ENCODE data around the gene TMEM232. TPM values are rescaled to one million over a fixed set of nuclear protein-coding genes. Genes with fewer than 3 reads are reported as not detected.
"Not testable (repeated sequence)": the region's sequence is repeated elsewhere in the genome, so short reads cannot be mapped to it uniquely, and the experiment has no call there.

Gene TMEM232
- total RNA-seq, 2 experiments from 2014 or later: 1.5 to 2.9 TPM

DNA sequence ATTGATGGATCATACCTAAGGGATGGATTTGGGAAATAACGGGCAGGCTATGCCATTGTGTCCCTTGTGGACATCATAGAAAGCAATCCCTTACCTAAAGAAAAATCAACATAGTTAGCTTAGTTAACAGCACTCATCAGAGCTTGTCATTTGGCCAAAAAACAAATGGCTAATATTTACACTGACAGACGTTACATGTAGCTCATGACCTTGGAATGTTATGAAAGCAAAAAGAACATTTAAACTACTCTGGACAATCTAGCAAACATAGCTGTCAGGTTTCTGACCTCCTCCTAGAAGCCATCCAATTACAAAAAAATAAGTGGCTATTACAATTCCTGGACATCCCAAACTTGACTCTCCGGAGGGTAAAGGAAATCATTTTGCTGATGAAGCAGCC, 23.8 kb downstream of the TMEM232 start:
- ChIA-PET CTCF (ENCODE audit: unreplicated experiment) (no interaction called here), POLR2A (interaction anchor here (0.5 to 1.5 kb wide), 3 partner anchors 13 to 240 kb away, joined by 3 to 8 read pairs (median 3); no protein-coding TSS in a partner anchor)
- Histone ChIP-seq H3K9me2 (ENCODE audit: insufficient read depth, low read length) (no peaks in the 10 kb centered on the region), H3K36me3 (ENCODE audit: insufficient read depth, low read length) (no peaks in the 10 kb centered on the region), H2AFZ (ENCODE audit: low read length) (no peak overlapping the region), H3K4me2 (ENCODE audit: low read length) (no peak overlapping the region), H3K4me3 (ENCODE audit: low read depth, low read length, poor library complexity, severe bottlenecking) (no peak overlapping the region), H3K4me1 (ENCODE audit: insufficient read depth, low read length, poor library complexity, severe bottlenecking) (no peaks in the 10 kb centered on the region), H3K27ac (ENCODE audit: low read depth, low read length, poor library complexity, severe bottlenecking) (no peak overlapping the region), H4K20me1 (ENCODE audit: insufficient read depth, low read length) (no peaks in the 10 kb centered on the region), H3K9me3 (ENCODE audit: low read length) (no peaks in the 10 kb centered on the region), H3K79me2 (ENCODE audit: insufficient read depth, low read depth, low read length) (no peaks in the 10 kb centered on the region)
- TF ChIP-seq, protein P1, sequence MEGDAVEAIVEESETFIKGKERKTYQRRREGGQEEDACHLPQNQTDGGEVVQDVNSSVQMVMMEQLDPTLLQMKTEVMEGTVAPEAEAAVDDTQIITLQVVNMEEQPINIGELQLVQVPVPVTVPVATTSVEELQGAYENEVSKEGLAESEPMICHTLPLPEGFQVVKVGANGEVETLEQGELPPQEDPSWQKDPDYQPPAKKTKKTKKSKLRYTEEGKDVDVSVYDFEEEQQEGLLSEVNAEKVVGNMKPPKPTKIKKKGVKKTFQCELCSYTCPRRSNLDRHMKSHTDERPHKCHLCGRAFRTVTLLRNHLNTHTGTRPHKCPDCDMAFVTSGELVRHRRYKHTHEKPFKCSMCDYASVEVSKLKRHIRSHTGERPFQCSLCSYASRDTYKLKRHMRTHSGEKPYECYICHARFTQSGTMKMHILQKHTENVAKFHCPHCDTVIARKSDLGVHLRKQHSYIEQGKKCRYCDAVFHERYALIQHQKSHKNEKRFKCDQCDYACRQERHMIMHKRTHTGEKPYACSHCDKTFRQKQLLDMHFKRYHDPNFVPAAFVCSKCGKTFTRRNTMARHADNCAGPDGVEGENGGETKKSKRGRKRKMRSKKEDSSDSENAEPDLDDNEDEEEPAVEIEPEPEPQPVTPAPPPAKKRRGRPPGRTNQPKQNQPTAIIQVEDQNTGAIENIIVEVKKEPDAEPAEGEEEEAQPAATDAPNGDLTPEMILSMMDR (conservative IDR thresholded peaks at IDR 0.05; ENCODE audit: low read length): no peak
- TF ChIP-seq EZH2phosphoT487 (IDR thresholded peaks at IDR 0.05; ENCODE audit: borderline replicate concordance, low read depth, low read length): no peak
- BruUV-seq (replicated peaks): no TSS peak
- intact Hi-C loops (cut with micrococcal nuclease; ENCODE audit: unreplicated experiment): no loop called here
- no peak for DNase-seq (ENCODE audit: low spot score)

DNA sequence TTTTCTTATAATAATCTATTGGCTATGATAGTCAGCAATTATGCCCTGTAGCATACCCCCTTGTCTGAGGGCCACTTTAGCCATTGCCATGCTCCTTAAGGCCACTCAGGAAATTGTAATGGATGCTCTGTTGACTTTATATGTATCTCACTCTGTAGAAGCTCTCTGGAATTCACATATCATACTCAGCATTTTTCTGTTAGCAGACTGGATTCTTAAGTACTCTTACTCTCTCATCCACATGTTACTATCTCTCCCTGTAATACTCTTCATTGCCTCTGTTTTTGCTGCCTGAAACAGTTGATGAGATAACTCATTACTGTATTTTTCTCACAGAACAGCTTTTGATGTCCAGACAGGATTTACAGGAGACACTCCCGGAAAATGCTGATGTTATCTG, 24.2 kb downstream of the TMEM232 start:
- Histone ChIP-seq H4K20me1 (ENCODE audit: insufficient read depth, low read length) (no peaks in the 10 kb centered on the region), H3K27ac (ENCODE audit: low read depth, low read length, poor library complexity, severe bottlenecking) (no peak overlapping the region), H3K4me3 (ENCODE audit: low read depth, low read length, poor library complexity, severe bottlenecking) (no peak overlapping the region), H3K9me3 (ENCODE audit: low read length) (no peaks in the 10 kb centered on the region), H3K79me2 (ENCODE audit: insufficient read depth, low read depth, low read length) (no peaks in the 10 kb centered on the region), H2AFZ (ENCODE audit: low read length) (no peak overlapping the region), H3K36me3 (ENCODE audit: insufficient read depth, low read length) (no peaks in the 10 kb centered on the region), H3K4me1 (ENCODE audit: insufficient read depth, low read length, poor library complexity, severe bottlenecking) (no peaks in the 10 kb centered on the region), H3K4me2 (ENCODE audit: low read length) (no peak overlapping the region), H3K9me2 (ENCODE audit: insufficient read depth, low read length) (no peaks in the 10 kb centered on the region)
- no peak for DNase-seq (ENCODE audit: low spot score)
- POLR2A ChIA-PET: interaction anchor here (1.5 kb wide), 1 partner anchor 13 kb away, joined by 8 read pairs; no protein-coding TSS in a partner anchor
- no peak for TF ChIP-seq EZH2phosphoT487 (IDR thresholded peaks at IDR 0.05; ENCODE audit: borderline replicate concordance, low read depth, low read length)
- TF ChIP-seq, protein P1 (conservative IDR thresholded peaks at IDR 0.05; ENCODE audit: low read length): no peak
- CTCF ChIA-PET (ENCODE audit: unreplicated experiment): interaction anchor here (0.6 kb wide), 1 partner anchor 11 kb away, joined by 3 read pairs; no protein-coding TSS in a partner anchor
- BruUV-seq (replicated peaks): no TSS peak
- intact Hi-C loops (cut with micrococcal nuclease; ENCODE audit: unreplicated experiment): no loop called here

DNA sequence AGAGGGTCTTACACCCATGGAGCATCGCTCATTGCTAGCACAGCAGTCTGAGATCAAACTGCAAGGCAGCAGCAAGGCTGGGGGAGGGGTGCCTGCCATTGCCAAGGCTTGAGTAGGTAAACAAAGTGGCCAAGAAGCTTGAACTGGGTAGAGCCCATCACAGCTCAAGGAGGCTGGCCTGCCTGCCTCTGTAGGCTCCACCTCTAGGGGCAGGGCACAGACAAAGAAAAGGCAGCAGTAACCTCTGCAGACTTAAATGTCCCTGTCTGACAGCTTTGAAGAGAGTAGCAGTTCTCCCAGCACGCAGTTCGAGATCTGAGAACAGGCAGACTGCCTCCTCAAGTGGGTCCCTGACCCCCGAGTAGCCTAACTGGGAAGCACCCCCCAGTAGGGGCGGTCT, 33.8 kb downstream of the TMEM232 start:
- DNase-seq (ENCODE audit: low spot score); H3K9me2 ChIP-seq (ENCODE audit: insufficient read depth, low read length); CTCF ChIA-PET (ENCODE audit: unreplicated experiment); H4K20me1 ChIP-seq (ENCODE audit: insufficient read depth, low read length); H3K27ac ChIP-seq (ENCODE audit: low read depth, low read length, poor library complexity, severe bottlenecking); POLR2A ChIA-PET; intact Hi-C loops (cut with micrococcal nuclease; ENCODE audit: unreplicated experiment); H3K36me3 ChIP-seq (ENCODE audit: insufficient read depth, low read length); H3K4me2 ChIP-seq (ENCODE audit: low read length); H3K4me3 ChIP-seq (ENCODE audit: low read depth, low read length, poor library complexity, severe bottlenecking); H3K79me2 ChIP-seq (ENCODE audit: insufficient read depth, low read depth, low read length); H3K4me1 ChIP-seq (ENCODE audit: insufficient read depth, low read length, poor library complexity, severe bottlenecking); BruUV-seq (replicated peaks); H2AFZ ChIP-seq (ENCODE audit: low read length); H3K9me3 ChIP-seq (ENCODE audit: low read length): not testable (repeated sequence)

DNA sequence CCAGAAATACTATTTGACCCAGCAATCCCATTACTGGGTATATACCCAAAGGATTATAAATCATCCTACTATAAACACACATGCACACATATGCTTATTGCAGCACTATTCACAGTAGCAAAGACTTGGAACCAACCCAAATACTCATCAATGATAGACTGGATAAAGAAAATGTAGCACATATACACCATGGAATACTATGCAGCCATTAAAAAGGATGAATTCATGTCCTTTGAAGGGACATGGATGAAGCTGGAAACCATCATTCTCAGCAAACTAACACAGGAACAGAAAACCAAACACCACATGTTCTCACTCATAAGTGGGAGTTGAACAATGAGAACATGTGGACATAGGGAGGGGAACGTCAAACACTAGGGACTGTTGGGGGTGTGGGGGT, 35.9 kb downstream of the TMEM232 start:
- intact Hi-C loops (cut with micrococcal nuclease; ENCODE audit: unreplicated experiment); H3K4me1 ChIP-seq (ENCODE audit: insufficient read depth, low read length, poor library complexity, severe bottlenecking); BruUV-seq (replicated peaks); H3K36me3 ChIP-seq (ENCODE audit: insufficient read depth, low read length); H4K20me1 ChIP-seq (ENCODE audit: insufficient read depth, low read length); H3K4me2 ChIP-seq (ENCODE audit: low read length); H3K9me3 ChIP-seq (ENCODE audit: low read length); H3K9me2 ChIP-seq (ENCODE audit: insufficient read depth, low read length); H2AFZ ChIP-seq (ENCODE audit: low read length); H3K27ac ChIP-seq (ENCODE audit: low read depth, low read length, poor library complexity, severe bottlenecking); CTCF ChIA-PET (ENCODE audit: unreplicated experiment); H3K79me2 ChIP-seq (ENCODE audit: insufficient read depth, low read depth, low read length); H3K4me3 ChIP-seq (ENCODE audit: low read depth, low read length, poor library complexity, severe bottlenecking); DNase-seq (ENCODE audit: low spot score): not testable (repeated sequence)
- POLR2A ChIA-PET: interaction anchor here (0.8 kb wide), 1 partner anchor 8 kb away, joined by 4 read pairs; no protein-coding TSS in a partner anchor

Data from OCI-LY7 (cell line).